Heart left ventricle (tissue), 13 donors: Measurements from ENCODE around the gene MACROD1.

ENCODE experiments used
- POLR2A ChIP-seq, 2 donors: fragments of 450-650 bp; IDR thresholded peaks; one replicate each; pipeline ENCODE4 v1.6.1; 2017; ENCODE audit warnings: antibody characterized with exemption in 2 of 2, mild to moderate bottlenecking in 2 of 2, moderate library complexity in 2 of 2
- TF ChIP-seq, protein P1 (sequence below), 12 donors: fragments of 200-600 bp; sonication (generic) in 4 of 12; IDR thresholded peaks; one replicate each; pipeline versions ENCODE4 v1.5.0 to v1.8.0; 2018 to 2022; ENCODE audit warnings: antibody characterized with exemption in 12 of 12, mild to moderate bottlenecking in 5 of 12
- donor health status: ischemic (EF 13 %, LVEDD 7.1; RV severe dilation, severe dysfunction).
- donor health status: DM: no; HTN: yes; CAD: no.
- donor health status: DM: no; HTN: no; CAD: no.
- donor health status: ischemic (EF 25% LVEDD 6.9; RV normal size, moderate dysfunction).
- donor health status: ischemic (EF 25% LVEDD 5.7; RV mildly dilated, moderate dysfunction).
- donor health status: ischemic (EF 35%, LVEDD 5.7; RV mildly dilated, moderate dysfunction).
- donor health status: nonischemic (EF 11% LVEDD 7.7; RV severe dilation, severe dysfunction).
- donor health status: DM: yes; HTN: yes; CAD: no.
- donor health status: PGD.
- donor health status: ischemic (EF 29% LVEDD 5.4; RV normal size, mild dysfunction).
- donor health status: nonischemic (EF 23%, LVEDD 6.1; RV moderate dilation, normal function).

DNA sequence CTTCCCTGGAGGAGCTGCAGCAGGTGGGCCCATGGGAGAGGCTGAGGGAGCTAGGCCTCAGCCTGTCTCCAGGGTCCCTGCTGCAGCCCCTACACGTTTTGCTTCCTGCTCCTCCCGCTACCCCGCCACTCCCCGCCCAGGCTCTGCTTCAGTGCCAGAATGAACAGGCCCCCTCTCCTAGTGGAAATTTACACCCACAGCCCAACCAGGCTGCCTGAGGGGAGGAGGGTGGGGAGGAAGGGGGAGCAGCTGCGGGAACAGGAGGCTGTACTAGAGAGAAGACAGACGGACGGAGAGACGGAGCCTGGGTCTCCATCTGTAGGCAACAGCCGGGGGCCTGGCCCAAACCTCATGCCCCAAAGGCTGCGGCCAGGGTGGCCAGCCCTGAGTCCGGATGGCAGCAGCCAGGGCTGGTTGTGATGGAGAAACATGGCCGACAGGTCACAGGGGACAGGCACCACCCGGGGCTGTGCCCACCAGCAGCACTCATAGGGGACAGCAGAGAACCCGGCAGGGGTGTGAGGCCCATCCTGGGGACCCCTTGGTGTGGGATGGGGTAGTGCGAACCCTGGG is 109.6 kb downstream of the MACROD1 start:
- no peak for TF ChIP-seq POLR2A (IDR thresholded peaks at IDR 0.05)
- TF ChIP-seq, protein P1, sequence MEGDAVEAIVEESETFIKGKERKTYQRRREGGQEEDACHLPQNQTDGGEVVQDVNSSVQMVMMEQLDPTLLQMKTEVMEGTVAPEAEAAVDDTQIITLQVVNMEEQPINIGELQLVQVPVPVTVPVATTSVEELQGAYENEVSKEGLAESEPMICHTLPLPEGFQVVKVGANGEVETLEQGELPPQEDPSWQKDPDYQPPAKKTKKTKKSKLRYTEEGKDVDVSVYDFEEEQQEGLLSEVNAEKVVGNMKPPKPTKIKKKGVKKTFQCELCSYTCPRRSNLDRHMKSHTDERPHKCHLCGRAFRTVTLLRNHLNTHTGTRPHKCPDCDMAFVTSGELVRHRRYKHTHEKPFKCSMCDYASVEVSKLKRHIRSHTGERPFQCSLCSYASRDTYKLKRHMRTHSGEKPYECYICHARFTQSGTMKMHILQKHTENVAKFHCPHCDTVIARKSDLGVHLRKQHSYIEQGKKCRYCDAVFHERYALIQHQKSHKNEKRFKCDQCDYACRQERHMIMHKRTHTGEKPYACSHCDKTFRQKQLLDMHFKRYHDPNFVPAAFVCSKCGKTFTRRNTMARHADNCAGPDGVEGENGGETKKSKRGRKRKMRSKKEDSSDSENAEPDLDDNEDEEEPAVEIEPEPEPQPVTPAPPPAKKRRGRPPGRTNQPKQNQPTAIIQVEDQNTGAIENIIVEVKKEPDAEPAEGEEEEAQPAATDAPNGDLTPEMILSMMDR (IDR thresholded peaks at IDR 0.05), result no peak
